ENCODE results near the gene GPR137C. TPM values are rescaled to one million over a fixed set of nuclear protein-coding genes. Genes with fewer than 3 reads are reported as not detected.

The GPR137C gene
- total RNA-seq, 1 donor from 2014 or later, result 0.97 TPM

DNA sequence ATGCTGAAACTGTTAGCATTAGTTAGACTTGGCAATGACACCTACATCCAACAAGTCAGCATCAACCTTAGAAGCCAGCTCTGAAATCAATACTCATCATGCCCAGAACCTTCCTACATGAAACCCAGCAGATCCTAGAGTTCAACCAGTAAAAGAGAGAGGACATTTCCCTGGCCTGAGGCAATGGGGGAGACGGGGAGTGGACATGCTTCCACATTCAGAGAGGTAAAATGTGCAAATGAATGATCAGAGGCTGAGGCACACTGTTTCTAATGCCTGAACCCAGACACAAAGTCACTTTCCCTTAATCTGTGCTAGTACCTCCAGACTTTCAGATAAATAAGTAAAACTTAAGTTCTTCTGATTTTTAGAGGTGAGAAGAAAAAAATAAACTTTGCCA is 108.2 kb downstream of the GPR137C start:
- no peaks in the 10 kb centered on the region for H3K27me3 ChIP-seq (ENCODE audit: low read depth)
- peaks cover 49% of the 10 kb centered on the region for H3K36me3 ChIP-seq
- no peaks in the 10 kb centered on the region for H3K4me1 ChIP-seq
- intact Hi-C loops (cut with DNase I), result no loop called here
- H3K9me3 ChIP-seq, result no peaks in the 10 kb centered on the region
- DNase-seq, result no peak
- H3K4me3 ChIP-seq, result no peak overlapping the region
- no peak for ATAC-seq
- TF ChIP-seq, protein P1, sequence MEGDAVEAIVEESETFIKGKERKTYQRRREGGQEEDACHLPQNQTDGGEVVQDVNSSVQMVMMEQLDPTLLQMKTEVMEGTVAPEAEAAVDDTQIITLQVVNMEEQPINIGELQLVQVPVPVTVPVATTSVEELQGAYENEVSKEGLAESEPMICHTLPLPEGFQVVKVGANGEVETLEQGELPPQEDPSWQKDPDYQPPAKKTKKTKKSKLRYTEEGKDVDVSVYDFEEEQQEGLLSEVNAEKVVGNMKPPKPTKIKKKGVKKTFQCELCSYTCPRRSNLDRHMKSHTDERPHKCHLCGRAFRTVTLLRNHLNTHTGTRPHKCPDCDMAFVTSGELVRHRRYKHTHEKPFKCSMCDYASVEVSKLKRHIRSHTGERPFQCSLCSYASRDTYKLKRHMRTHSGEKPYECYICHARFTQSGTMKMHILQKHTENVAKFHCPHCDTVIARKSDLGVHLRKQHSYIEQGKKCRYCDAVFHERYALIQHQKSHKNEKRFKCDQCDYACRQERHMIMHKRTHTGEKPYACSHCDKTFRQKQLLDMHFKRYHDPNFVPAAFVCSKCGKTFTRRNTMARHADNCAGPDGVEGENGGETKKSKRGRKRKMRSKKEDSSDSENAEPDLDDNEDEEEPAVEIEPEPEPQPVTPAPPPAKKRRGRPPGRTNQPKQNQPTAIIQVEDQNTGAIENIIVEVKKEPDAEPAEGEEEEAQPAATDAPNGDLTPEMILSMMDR (IDR thresholded peaks at IDR 0.05), result no peak
- no peak overlapping the region for H3K27ac ChIP-seq

DNA sequence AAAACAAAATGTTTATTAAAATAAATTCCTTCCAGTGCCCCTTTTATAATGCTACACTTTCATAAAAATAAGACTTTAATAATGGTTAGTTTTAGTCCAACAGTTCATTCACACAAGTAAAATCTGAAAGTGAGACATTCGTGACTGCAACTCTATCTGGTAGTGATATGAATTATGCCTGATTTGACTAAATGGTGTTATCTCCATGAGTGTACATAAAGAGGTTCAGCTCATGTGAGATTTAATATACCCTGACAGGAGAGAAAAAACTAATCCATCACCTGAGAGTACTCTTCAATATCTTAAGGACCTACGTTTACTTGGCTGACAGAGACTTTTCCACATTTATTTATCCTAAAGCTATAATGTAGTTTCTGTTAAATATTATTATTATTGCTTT is 108.7 kb downstream of the GPR137C start:
- no peak overlapping the region for H3K4me3 ChIP-seq
- no peaks in the 10 kb centered on the region for H3K4me1 ChIP-seq
- intact Hi-C loops (cut with DNase I), result no loop called here
- no peaks in the 10 kb centered on the region for H3K27me3 ChIP-seq (ENCODE audit: low read depth)
- no peaks in the 10 kb centered on the region for H3K9me3 ChIP-seq
- TF ChIP-seq, protein P1 (IDR thresholded peaks at IDR 0.05), result no peak
- H3K36me3 ChIP-seq, result peaks cover 51% of the 10 kb centered on the region
- no peak overlapping the region for H3K27ac ChIP-seq
- ATAC-seq (no peak), DNase-seq (no peak)

DNA sequence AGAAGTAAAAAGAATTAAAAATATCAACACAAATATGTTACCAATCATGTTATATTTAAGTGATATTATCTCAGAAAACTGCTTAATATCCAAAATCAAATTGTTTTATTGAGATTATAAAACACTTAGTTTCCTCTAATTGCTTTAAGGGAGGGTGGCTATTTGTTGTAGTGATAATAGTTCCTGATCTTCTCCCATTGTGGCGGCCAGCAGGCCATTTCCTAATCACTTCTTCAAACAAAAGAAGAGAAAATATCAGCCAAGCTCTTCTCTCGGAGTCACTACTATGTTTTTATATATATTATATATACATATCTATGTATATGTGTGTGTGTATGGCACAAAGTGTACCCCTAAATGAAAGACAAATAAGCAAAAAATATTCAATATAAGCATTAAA is 111.2 kb downstream of the GPR137C start:
- H3K27ac ChIP-seq, result no peak overlapping the region
- DNase-seq (no peak), ATAC-seq (no peak)
- H3K4me3 ChIP-seq, result no peak overlapping the region
- intact Hi-C loops (cut with DNase I), result no loop called here
- TF ChIP-seq, protein P1 (IDR thresholded peaks at IDR 0.05), result no peak
- H3K9me3 ChIP-seq, result no peaks in the 10 kb centered on the region
- peaks cover 52% of the 10 kb centered on the region for H3K36me3 ChIP-seq
- H3K4me1 ChIP-seq, result no peaks in the 10 kb centered on the region
- H3K27me3 ChIP-seq (ENCODE audit: low read depth), result no peaks in the 10 kb centered on the region

DNA sequence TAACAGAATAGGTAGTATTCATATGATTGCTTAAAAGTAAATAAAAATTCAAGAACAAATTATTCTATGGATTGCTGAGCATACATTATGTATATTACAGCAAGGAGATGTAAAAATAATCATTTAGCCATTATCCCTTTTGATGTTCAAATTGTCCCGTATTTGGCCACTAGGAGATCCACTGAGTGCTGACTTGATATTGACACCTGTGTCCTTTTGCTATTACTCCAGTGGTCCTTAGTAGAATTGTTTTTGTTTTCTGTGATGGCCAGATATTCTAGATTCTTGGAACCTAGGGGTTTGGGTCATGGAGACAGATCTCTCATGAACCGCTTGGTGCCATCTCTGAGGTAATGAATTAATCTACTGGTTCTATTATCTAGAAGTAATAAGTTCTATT is 126.0 kb downstream of the GPR137C start:
- Histone ChIP-seq H3K36me3 (peaks cover 64% of the 10 kb centered on the region), H3K4me1 (no peaks in the 10 kb centered on the region), H3K9me3 (no peaks in the 10 kb centered on the region), H3K27me3 (ENCODE audit: low read depth) (no peaks in the 10 kb centered on the region), H3K27ac (no peak overlapping the region), H3K4me3 (no peak overlapping the region)
- intact Hi-C loops (cut with DNase I), result no loop called here
- no peak for DNase-seq
- TF ChIP-seq, protein P1 (IDR thresholded peaks at IDR 0.05), result peak; percentile 13
- no peak for ATAC-seq

DNA sequence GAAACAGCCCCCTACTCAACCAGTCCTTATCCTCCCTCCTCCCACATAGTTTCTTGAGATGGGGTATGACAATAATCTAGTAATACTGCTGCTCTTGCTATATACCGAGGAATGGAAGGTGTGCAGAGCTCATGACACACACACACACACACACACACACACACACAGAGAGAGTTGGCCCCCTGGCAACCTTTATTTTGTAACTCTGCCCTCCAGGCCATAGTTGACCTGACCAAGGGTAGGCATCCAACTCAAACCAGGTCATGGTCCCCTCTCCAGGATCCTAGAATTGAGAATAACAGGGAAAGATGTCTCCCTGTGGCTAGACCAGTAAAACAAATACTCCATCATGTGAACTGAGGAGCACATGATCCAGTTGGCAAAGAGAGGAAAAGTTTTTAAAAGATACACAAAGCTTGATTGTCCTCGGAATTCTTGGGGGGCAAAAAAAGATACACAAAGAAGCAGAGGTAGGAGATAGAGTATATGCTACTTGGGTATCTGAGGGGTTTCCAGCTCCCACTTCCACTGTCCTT is 131.4 kb downstream of the GPR137C start:
- Histone ChIP-seq H3K27me3 (ENCODE audit: low read depth) (no peaks in the 10 kb centered on the region), H3K27ac (no peak overlapping the region), H3K4me1 (no peaks in the 10 kb centered on the region), H3K4me3 (no peak overlapping the region), H3K36me3 (peaks cover 17% of the 10 kb centered on the region), H3K9me3 (no peaks in the 10 kb centered on the region)
- TF ChIP-seq, protein P1 (IDR thresholded peaks at IDR 0.05), result no peak
- no peak for DNase-seq
- intact Hi-C loops (cut with DNase I), result no loop called here
- ATAC-seq, result no peak

DNA sequence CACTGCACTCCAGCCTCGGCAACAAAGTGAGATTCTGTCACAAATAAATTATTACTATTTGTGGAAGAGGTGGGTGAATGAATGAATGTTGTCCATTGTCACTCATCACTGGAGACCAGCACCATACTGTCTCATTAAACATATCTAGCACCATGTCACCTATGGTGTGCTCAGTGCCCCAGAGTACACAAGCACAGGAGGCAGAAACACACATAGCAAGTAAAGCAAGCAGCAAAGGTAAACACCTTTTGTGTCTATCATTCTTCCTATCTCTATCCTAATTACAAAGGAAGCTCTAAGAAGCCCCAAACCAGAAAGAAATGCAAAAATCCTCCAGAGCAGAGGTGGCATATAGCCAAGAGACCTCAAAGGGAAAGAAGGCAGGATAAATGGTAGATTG is 133.5 kb downstream of the GPR137C start:
- Histone ChIP-seq H3K4me3 (no peak overlapping the region), H3K4me1 (peaks cover 4% of the 10 kb centered on the region), H3K27ac (no peak overlapping the region), H3K36me3 (peaks cover 9% of the 10 kb centered on the region), H3K27me3 (ENCODE audit: low read depth) (no peaks in the 10 kb centered on the region), H3K9me3 (no peaks in the 10 kb centered on the region)
- ATAC-seq, result no peak
- DNase-seq, result no peak
- intact Hi-C loops (cut with DNase I), result no loop called here
- TF ChIP-seq, protein P1 (IDR thresholded peaks at IDR 0.05), result no peak
